ENCODE data around the gene SPATS2.

The SPATS2 gene

DNA sequence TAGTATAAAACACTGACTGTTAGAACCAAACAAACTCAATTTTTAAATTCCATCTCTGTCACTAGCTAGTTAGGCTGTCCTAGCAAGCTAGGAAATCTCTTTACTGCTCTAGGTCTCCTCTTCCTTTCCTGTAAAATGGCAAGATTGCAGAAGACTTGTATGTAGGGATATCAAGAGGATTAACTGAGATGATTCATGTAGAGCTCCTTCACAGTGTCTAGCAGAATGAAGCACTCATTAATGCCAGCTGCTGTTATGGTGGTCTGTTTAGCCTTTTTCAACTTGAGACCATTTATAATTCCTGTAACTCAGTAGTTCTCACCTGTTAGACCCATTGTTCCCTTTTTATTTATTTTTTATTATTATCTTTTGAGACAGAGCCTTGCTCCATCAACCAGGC lies 103.7 kb downstream of the SPATS2 start:
- no peak for TF ChIP-seq CTCF (IDR thresholded peaks at IDR 0.05; ENCODE audit: insufficient read depth, low read length, poor library complexity, severe bottlenecking)
- no peak for DNase-seq (ENCODE audit: extremely low read depth, insufficient read length)
- Histone ChIP-seq H3K4me3 (replicated peaks; ENCODE audit: low read depth, low read length) (no peak overlapping the region), H3K27me3 (replicated peaks; ENCODE audit: control insufficient read depth, insufficient read depth, low read length) (no peaks in the 10 kb centered on the region), H3K36me3 (ENCODE audit: control insufficient read depth, insufficient read depth, low read length) (no peaks in the 10 kb centered on the region; the same call in none of the 2 replicates)

GRCh38 chr12:49471557-49471956 lies 104.3 kb downstream of the SPATS2 start:
- peaks cover 1% of the 10 kb centered on the region for H3K36me3 ChIP-seq (ENCODE audit: control insufficient read depth, insufficient read depth, low read length)
- TF ChIP-seq CTCF (IDR thresholded peaks at IDR 0.05; ENCODE audit: insufficient read depth, low read length, poor library complexity, severe bottlenecking) = no peak

GRCh38 chr12:49476091-49476490 lies 108.8 kb downstream of the SPATS2 start:
- no peak for TF ChIP-seq CTCF (IDR thresholded peaks at IDR 0.05; ENCODE audit: insufficient read depth, low read length, poor library complexity, severe bottlenecking)
- Histone ChIP-seq H3K4me3 (replicated peaks; ENCODE audit: low read depth, low read length) (no peak overlapping the region), H3K36me3 (ENCODE audit: control insufficient read depth, insufficient read depth, low read length) (peaks cover 5% of the 10 kb centered on the region), H3K27me3 (replicated peaks; ENCODE audit: control insufficient read depth, insufficient read depth, low read length) (no peaks in the 10 kb centered on the region)
- DNase-seq (ENCODE audit: extremely low read depth, insufficient read length) = no peak

More at GRCh38 chr12:49471557-49471956, 104.3 kb downstream of the SPATS2 start:
- H3K27me3 ChIP-seq (replicated peaks; ENCODE audit: control insufficient read depth, insufficient read depth, low read length) = no peaks in the 10 kb centered on the region
- DNase-seq (ENCODE audit: extremely low read depth, insufficient read length) = no peak
- H3K4me3 ChIP-seq (replicated peaks; ENCODE audit: low read depth, low read length) = no peak overlapping the region

GRCh38 chr12:49478949-49479664 lies 111.8 kb downstream of the SPATS2 start:
- Histone ChIP-seq H3K36me3 (ENCODE audit: control insufficient read depth, insufficient read depth, low read length) (peaks cover 5% of the 10 kb centered on the region), H3K27me3 (replicated peaks; ENCODE audit: control insufficient read depth, insufficient read depth, low read length) (no peaks in the 10 kb centered on the region), H3K4me3 (replicated peaks; ENCODE audit: low read depth, low read length) (no peak overlapping the region)
- no peak for TF ChIP-seq CTCF (IDR thresholded peaks at IDR 0.05; ENCODE audit: insufficient read depth, low read length, poor library complexity, severe bottlenecking)
- no peak for DNase-seq (ENCODE audit: extremely low read depth, insufficient read length)

GRCh38 chr12:49482095-49483051 lies 115.1 kb downstream of the SPATS2 start:
- H3K4me3 ChIP-seq (replicated peaks; ENCODE audit: low read depth, low read length) = no peak overlapping the region
- DNase-seq (ENCODE audit: extremely low read depth, insufficient read length) = no peak
- TF ChIP-seq CTCF (IDR thresholded peaks at IDR 0.05; ENCODE audit: insufficient read depth, low read length, poor library complexity, severe bottlenecking) = no peak
- H3K27me3 ChIP-seq (replicated peaks; ENCODE audit: control insufficient read depth, insufficient read depth, low read length) = no peaks in the 10 kb centered on the region
- H3K36me3 ChIP-seq (ENCODE audit: control insufficient read depth, insufficient read depth, low read length) = peaks cover 5% of the 10 kb centered on the region
